Hepatocyte (in vitro differentiated cells): Measurements from ENCODE around the gene MRPL21. TPM values are rescaled to one million over a fixed set of nuclear protein-coding genes. Genes with fewer than 3 reads are reported as not detected.

Source experiments
- DNase-seq: peaks from one replicate; pipeline ENCODE4 v3.0.0-alpha.2; 2016; ENCODE audit warnings: low spot score
- H2AFZ ChIP-seq: fragments of 200-600 bp; sonication (generic); 2 replicates; pipeline ENCODE4 v1.6.0; 2016; ENCODE audit warnings: antibody characterized with exemption, mild to moderate bottlenecking
- H3K27ac ChIP-seq: fragments of 200-600 bp; sonication (generic); 2 replicates; pipeline ENCODE4 v1.5.1; 2016; ENCODE audit warnings: mild to moderate bottlenecking
- H3K27me3 ChIP-seq: fragments of 200-600 bp; sonication (generic); 2 replicates; pipeline ENCODE4 v1.6.1; 2016
- H3K36me3 ChIP-seq: fragments of 200-600 bp; sonication (generic); replicated peaks from 2 replicates; pipeline ENCODE4 v1.5.1; 2016; ENCODE audit warnings: low read depth; ENCODE audit not compliant: insufficient read depth
- H3K4me1 ChIP-seq: fragments of 200-600 bp; sonication (generic); 2 replicates; pipeline ENCODE4 v1.5.1; 2016; ENCODE audit warnings: mild to moderate bottlenecking, moderate library complexity; ENCODE audit not compliant: insufficient read depth
- H3K4me2 ChIP-seq: fragments of 200-600 bp; sonication (generic); 2 replicates; pipeline ENCODE4 v1.6.0; 2016
- H3K4me3 ChIP-seq: fragments of 200-600 bp; sonication (generic); 2 replicates; pipeline ENCODE4 v1.5.1; 2016; ENCODE audit warnings: mild to moderate bottlenecking
- H3K79me2 ChIP-seq: fragments of 200-600 bp; sonication (generic); 2 replicates; pipeline ENCODE4 v1.6.0; 2017; ENCODE audit warnings: mild to moderate bottlenecking
- H3K9me2 ChIP-seq: fragments of 200-600 bp; sonication (generic); replicated peaks from 2 replicates; pipeline ENCODE4 v1.6.0; 2017; ENCODE audit warnings: mild to moderate bottlenecking; ENCODE audit not compliant: insufficient read depth
- H3K9me3 ChIP-seq: fragments of 200-600 bp; sonication (generic); 2 replicates; pipeline ENCODE4 v1.5.1; 2016; ENCODE audit warnings: low read depth, mild to moderate bottlenecking
- H4K20me1 ChIP-seq: fragments of 200-600 bp; sonication (generic); 2 replicates; pipeline ENCODE4 v1.6.0; 2016; ENCODE audit warnings: mild to moderate bottlenecking; ENCODE audit not compliant: insufficient read depth, poor library complexity, severe bottlenecking
- CTCF ChIP-seq: fragments of 200-600 bp; sonication (generic); IDR thresholded peaks from 2 replicates; pipeline ENCODE4 v1.5.1; 2016; ENCODE audit warnings: antibody characterized with exemption, mild to moderate bottlenecking; ENCODE audit not compliant: poor library complexity
- EZH2 ChIP-seq: fragments of 200-600 bp; sonication (generic); IDR thresholded peaks from 2 replicates; pipeline ENCODE4 v1.6.1; 2016; ENCODE audit warnings: antibody characterized with exemption, mild to moderate bottlenecking, borderline replicate concordance
- EZH2phosphoT487 ChIP-seq: fragments of 200-600 bp; sonication (generic); IDR thresholded peaks from one replicate; pipeline ENCODE4 v1.6.1; 2018; ENCODE audit warnings: antibody characterized with exemption, mild to moderate bottlenecking, low read depth, moderate library complexity; ENCODE audit not compliant: unreplicated experiment, severe bottlenecking
- WGBS: methylation state at CpG from one replicate; pipeline ENCODE4 v1.1.6; 2016; ENCODE audit warnings: low lambda C conversion rate; ENCODE audit errors: missing lambda C conversion rate; 5-methylcytosine and 5-hydroxymethylcytosine counted together
- polyA plus RNA-seq: library from polyadenylated mRNA; unstranded; fragments of >200 nt; fragmentation: Nextera tagmentation; extraction: Ambion mirVana; gene quantifications from 2 replicates; pipeline ENCODE4 v1.2.1, GENCODE V29; 2016
- total RNA-seq: library from RNA; depleted of rRNA; stranded (reverse); fragments of >200 nt; gene quantifications from 2 replicates; pipeline ENCODE4 v1.2.3, GENCODE V29; 2014

MRPL21 gene
- total and polyA plus RNA-seq, 2 experiments from 2014 or later, result 34.9 to 86.2 TPM

DNA sequence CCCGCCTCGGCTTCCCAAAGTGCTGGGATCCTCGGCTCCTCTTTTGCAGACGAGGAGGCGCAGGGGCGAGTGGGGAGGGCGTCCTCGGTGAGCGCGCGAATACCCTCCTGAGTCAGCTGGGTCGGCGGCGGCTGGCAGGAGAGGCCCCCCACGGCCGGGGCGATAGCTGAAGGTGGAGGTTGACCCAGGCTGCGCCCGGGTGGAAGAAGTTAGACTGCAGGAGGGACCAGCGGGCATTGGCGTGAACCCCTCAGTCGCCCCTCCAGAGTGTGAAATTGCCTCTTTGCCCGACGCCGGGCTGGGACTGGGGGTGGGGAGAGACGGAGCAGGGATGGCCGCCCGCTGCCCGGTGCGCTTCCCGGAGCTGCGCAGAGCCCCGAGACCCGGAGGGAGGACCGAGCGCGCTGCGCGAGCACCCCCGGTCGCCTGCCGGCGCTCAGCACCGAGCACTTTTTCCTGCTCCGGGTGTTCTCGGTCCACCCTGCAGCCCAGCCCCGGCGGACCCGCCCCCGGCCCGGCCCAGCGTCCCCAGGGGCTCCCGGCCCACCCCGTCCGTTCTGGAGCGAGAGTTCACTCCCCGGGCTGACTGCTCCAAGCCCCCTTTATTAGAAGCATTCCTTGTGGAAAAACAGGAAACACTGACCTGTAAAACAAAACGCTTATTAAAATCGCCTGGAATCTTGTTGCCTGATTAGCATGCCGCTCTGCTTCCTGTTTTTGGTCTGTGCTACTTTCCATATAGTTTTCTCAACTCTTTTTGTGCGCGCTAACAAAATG, 48.2 kb downstream of the MRPL21 start:
- WGBS, result 11% methylated on average over 37 of the region's 62 CpGs
- peak; percentile 40 for TF ChIP-seq CTCF
- TF ChIP-seq EZH2, result no peak
- no peak for TF ChIP-seq EZH2phosphoT487
- H3K4me2 ChIP-seq, result peak overlapping the region; percentile 80
- peak overlapping the region; percentile 67 for H2AFZ ChIP-seq
- H3K4me3 ChIP-seq, result peak overlapping the region; percentile 22
- no peaks in the 10 kb centered on the region for H3K9me2 ChIP-seq
- H3K79me2 ChIP-seq, result no peaks in the 10 kb centered on the region
- H3K4me1 ChIP-seq, result peaks cover 14% of the 10 kb centered on the region
- H3K9me3 ChIP-seq, result no peaks in the 10 kb centered on the region
- H3K27ac ChIP-seq, result peak overlapping the region; percentile 51
- H3K27me3 ChIP-seq, result peaks cover 12% of the 10 kb centered on the region
- H4K20me1 ChIP-seq, result no peaks in the 10 kb centered on the region
- DNase-seq, result peak; percentile 75
- no peaks in the 10 kb centered on the region for H3K36me3 ChIP-seq

DNA sequence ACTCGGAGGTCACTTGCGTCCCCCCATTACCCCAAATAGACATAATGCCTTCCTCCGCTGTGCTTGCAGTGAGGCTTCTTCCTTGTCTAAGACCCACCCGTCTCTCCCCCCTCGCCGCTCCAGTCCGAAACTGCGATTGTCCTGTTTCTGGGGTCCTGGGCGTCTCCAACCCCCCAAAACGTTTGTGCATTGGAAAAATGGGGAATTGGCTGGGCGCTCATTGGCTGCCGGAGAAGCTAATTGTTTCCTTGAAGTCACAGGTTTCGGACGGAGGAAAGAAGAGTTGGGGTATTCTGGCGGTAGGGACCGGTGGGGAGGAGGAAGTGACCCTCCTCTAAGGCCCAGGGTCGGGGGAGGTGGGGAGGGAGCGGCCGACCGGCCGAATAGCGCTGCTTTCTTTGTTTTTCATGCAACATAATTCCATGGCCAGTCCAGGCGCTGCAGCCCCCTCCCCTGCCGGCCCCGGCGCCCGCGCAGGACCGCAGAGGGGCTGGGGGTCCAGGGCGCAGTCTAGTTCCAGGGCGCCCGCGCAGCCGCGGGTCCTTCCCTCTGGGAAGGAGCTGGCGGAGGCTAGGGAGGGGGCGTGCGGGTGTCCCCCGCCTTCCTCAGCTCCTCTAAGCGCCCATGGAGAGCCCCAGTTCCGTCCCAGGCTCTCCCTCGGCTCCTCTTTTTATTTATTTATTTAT, 49.2 kb downstream of the MRPL21 start:
- Histone ChIP-seq H3K4me1 (peaks cover 14% of the 10 kb centered on the region), H4K20me1 (no peaks in the 10 kb centered on the region), H3K9me3 (no peaks in the 10 kb centered on the region), H3K9me2 (no peaks in the 10 kb centered on the region), H3K27me3 (peaks cover 12% of the 10 kb centered on the region), H3K4me3 (peak overlapping the region; percentile 22), H3K36me3 (no peaks in the 10 kb centered on the region), H3K27ac (peak overlapping the region; percentile 51), H2AFZ (peak overlapping the region; percentile 67), H3K79me2 (no peaks in the 10 kb centered on the region), H3K4me2 (peak overlapping the region; percentile 80)
- DNase-seq, result no peak
- 18% methylated on average over 39 of the region's 42 CpGs for WGBS
- TF ChIP-seq EZH2phosphoT487 (no peak), CTCF (no peak), EZH2 (no peak)

DNA sequence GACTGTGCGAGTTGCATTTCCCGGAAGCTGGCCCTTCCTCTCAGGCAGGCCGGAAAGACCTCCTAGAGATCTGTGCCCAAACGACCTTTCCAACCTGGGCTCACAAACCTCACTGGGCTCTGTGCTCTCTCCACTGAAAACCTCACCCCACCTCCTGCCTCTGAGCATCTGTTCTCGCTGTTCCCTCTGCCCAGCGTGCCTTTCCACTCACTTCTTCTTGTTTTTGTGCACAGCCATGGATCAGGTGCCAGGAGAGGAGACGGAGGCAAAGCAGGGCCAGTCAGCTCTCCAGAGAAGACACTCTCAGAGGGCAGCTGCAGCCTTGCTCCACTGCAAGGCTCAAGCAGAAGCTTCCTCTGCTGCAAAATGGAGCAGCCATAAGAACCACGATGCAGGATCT, 51.0 kb downstream of the MRPL21 start:
- peaks cover 14% of the 10 kb centered on the region for H3K4me1 ChIP-seq
- no peaks in the 10 kb centered on the region for H3K79me2 ChIP-seq
- WGBS, result 80% methylated on average over 8 of the region's 8 CpGs
- no peak overlapping the region for H3K27ac ChIP-seq
- no peak overlapping the region for H3K4me3 ChIP-seq
- no peaks in the 10 kb centered on the region for H3K36me3 ChIP-seq
- TF ChIP-seq EZH2, result no peak
- TF ChIP-seq CTCF, result no peak
- no peak for TF ChIP-seq EZH2phosphoT487
- no peaks in the 10 kb centered on the region for H3K9me2 ChIP-seq
- peaks cover 12% of the 10 kb centered on the region for H3K27me3 ChIP-seq
- no peaks in the 10 kb centered on the region for H3K9me3 ChIP-seq
- DNase-seq, result no peak
- H3K4me2 ChIP-seq, result no peak overlapping the region
- no peaks in the 10 kb centered on the region for H4K20me1 ChIP-seq
- H2AFZ ChIP-seq, result no peak overlapping the region
